Measurements from ENCODE around the gene TTYH3.

DNA sequence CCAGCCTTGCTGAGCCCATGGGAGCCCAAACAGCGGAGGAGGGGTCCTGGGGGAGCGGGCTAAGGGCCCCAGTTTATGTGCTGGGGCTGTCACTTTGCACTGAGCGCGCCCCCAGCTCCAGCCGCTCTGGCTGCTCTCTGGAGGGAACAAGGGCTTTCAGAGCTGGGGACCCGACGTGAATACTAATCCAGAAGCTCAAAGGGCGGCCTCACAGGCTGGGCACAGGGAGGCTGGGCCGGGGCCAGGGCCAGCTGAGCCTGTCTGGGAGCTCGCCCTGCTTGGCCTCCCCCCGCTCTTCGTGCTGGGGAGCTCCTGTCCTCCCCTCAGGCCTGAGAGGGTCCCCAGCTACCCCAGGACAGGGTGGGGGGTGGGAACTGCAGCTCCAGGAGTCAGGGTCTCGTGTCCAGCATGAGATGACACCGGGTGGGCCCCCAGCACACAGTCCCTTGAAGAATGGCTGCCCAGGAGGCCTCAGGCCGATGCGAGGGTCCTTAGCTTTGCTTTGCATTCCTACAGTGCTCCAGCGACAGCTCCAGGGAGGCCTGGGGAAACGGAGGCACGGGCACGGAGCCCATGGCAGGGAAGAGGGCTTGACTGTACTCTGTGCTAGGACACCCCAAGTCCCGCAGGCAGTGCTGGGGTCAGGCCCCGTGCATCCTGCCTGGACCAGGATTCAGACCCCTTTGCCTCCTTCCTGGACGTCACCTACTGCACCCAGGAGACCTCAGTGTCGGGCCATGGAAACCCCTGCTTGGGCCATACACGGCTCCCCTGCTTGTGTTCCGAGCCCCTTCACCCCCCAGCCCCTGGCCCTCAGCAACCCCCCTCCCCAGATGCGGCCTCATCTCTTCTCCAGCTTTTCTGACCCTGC lies 50.4 kb downstream of the TTYH3 start:
- TF ChIP-seq TAF1 (IDR thresholded peaks at IDR 0.05; ENCODE audit: low read depth), result no peak
- TF ChIP-seq, protein P1, sequence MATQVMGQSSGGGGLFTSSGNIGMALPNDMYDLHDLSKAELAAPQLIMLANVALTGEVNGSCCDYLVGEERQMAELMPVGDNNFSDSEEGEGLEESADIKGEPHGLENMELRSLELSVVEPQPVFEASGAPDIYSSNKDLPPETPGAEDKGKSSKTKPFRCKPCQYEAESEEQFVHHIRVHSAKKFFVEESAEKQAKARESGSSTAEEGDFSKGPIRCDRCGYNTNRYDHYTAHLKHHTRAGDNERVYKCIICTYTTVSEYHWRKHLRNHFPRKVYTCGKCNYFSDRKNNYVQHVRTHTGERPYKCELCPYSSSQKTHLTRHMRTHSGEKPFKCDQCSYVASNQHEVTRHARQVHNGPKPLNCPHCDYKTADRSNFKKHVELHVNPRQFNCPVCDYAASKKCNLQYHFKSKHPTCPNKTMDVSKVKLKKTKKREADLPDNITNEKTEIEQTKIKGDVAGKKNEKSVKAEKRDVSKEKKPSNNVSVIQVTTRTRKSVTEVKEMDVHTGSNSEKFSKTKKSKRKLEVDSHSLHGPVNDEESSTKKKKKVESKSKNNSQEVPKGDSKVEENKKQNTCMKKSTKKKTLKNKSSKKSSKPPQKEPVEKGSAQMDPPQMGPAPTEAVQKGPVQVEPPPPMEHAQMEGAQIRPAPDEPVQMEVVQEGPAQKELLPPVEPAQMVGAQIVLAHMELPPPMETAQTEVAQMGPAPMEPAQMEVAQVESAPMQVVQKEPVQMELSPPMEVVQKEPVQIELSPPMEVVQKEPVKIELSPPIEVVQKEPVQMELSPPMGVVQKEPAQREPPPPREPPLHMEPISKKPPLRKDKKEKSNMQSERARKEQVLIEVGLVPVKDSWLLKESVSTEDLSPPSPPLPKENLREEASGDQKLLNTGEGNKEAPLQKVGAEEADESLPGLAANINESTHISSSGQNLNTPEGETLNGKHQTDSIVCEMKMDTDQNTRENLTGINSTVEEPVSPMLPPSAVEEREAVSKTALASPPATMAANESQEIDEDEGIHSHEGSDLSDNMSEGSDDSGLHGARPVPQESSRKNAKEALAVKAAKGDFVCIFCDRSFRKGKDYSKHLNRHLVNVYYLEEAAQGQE (IDR thresholded peaks at IDR 0.05; ENCODE audit: low read depth), result no peak
- TF ChIP-seq EP300 (IDR thresholded peaks at IDR 0.05; ENCODE audit: borderline replicate concordance), result no peak
- TF ChIP-seq RAD21 (IDR thresholded peaks at IDR 0.05; ENCODE audit: low read depth), result no peak
- no peak for TF ChIP-seq YY1 (IDR thresholded peaks at IDR 0.05; ENCODE audit: low read depth)
